Small intestine (tissue), 7 donors: ENCODE data around the gene GALNT7. TPM values are rescaled to one million over a fixed set of nuclear protein-coding genes. Genes with fewer than 3 reads are reported as not detected.
A peak's percentile ranks its signal among the peaks of the same experiment; 100 is the strongest.

Source experiments
- DNase-seq, 2 donors: peaks; one replicate each; pipeline versions ENCODE4 v3.0.0 to v3.0.0-alpha.2; 2013
- FAIRE-seq: peaks from 2 replicates; lab custom pipeline; 2012; peaks lifted over from hg19 to GRCh38; lab: Jason Lieb, UNC
- H3K27ac ChIP-seq, 3 donors: one replicate each; pipeline ENCODE4 v1.5.1; 2013; ENCODE audit warnings: low read length in 2 of 3, mild to moderate bottlenecking in 2 of 3, control low read depth in 1 of 3, inconsistent platforms in 1 of 3, low read depth in 1 of 3, moderate library complexity in 1 of 3
- H3K27me3 ChIP-seq, 3 donors: one replicate each; pipeline ENCODE4 v1.6.1; 2013; ENCODE audit warnings: low read length in 3 of 3, inconsistent platforms in 1 of 3; ENCODE audit not compliant: control insufficient read depth in 3 of 3, insufficient read depth in 3 of 3
- H3K36me3 ChIP-seq, 3 donors: one replicate each; pipeline ENCODE4 v1.6.1; 2013; ENCODE audit warnings: low read length in 3 of 3, inconsistent platforms in 1 of 3, low read depth in 1 of 3, mild to moderate bottlenecking in 1 of 3, moderate library complexity in 1 of 3; ENCODE audit not compliant: control insufficient read depth in 3 of 3, insufficient read depth in 2 of 3
- H3K4me1 ChIP-seq, 3 donors: one replicate each; pipeline ENCODE4 v1.6.1; 2013; ENCODE audit warnings: low read length in 2 of 3, inconsistent platforms in 1 of 3, low read depth in 1 of 3, mild to moderate bottlenecking in 1 of 3, moderate library complexity in 1 of 3; ENCODE audit not compliant: control insufficient read depth in 3 of 3, insufficient read depth in 2 of 3
- H3K4me3 ChIP-seq, 3 donors: one replicate each; pipeline ENCODE4 v1.5.1; 2013; ENCODE audit warnings: low read length in 3 of 3, control low read depth in 1 of 3, inconsistent platforms in 1 of 3, low read depth in 1 of 3, mild to moderate bottlenecking in 1 of 3, moderate library complexity in 1 of 3
- H3K9me3 ChIP-seq, 2 donors: one replicate each; pipeline ENCODE4 v1.6.1; 2013; ENCODE audit warnings: low read depth in 1 of 2, low read length in 1 of 2; ENCODE audit not compliant: control insufficient read depth in 2 of 2, insufficient read depth in 1 of 2
- WGBS, 3 donors: extraction: QIAGEN DNeasy Blood & Tissue Kit; methylation state at CpG; one replicate each; pipeline ENCODE4 v1.1.7; 2013; 5-methylcytosine and 5-hydroxymethylcytosine counted together
- polyA plus RNA-seq, 4 donors: library from polyadenylated mRNA; stranded (reverse) in 3 of 4; unstranded in 1 of 4; fragments of 200-250 nt in 3 of 4; fragments of 120-200 nt in 1 of 4; gene quantifications; one replicate each; pipeline versions ENCODE4 v1.2.1 to v1.2.3, GENCODE V29; 2013
- donor health status: healthy with polysubstance abuse.
- donor health status: control.
- donor health status: control.
- donor health status: Bipolar disorder and iron deficiency.
- donor health status: healthy.

The GALNT7 gene
- polyA plus RNA-seq, 4 donors = 10.0 to 58.4 (median 19.5) TPM

DNA sequence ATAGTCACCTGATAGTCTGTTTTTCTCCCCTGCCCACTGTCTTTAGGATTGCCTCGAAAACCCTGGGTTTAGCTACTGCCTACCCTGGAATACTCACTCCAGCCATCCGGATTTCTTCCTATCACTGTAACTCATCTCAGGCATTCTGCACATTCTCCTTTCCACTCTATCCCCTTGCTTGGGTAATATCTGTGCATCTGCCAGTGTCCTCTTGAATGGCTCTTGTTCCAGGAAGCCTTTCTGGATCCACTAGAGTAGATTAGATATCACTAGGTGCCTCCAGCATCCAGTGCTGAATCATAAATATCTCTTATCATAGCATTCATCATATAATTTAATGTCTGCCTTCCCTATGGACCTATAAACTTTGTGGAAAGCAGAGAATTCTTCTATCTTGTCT lies 17.1 kb upstream of the GALNT7 start:
- H3K36me3 ChIP-seq = no peaks in the 10 kb centered on the region
- H3K4me3 ChIP-seq = no peak overlapping the region
- 82 to 90% (median 88%) methylated on average over 2 of the region's 2 CpGs for WGBS, 3 donors
- DNase-seq = no peak
- no peaks in the 10 kb centered on the region for H3K9me3 ChIP-seq
- peaks cover 0 to 6% (median 0%) of the 10 kb centered on the region in 3 donors for H3K4me1 ChIP-seq
- no peaks in the 10 kb centered on the region for H3K27me3 ChIP-seq
- no peak overlapping the region for H3K27ac ChIP-seq
- no peak for FAIRE-seq

DNA sequence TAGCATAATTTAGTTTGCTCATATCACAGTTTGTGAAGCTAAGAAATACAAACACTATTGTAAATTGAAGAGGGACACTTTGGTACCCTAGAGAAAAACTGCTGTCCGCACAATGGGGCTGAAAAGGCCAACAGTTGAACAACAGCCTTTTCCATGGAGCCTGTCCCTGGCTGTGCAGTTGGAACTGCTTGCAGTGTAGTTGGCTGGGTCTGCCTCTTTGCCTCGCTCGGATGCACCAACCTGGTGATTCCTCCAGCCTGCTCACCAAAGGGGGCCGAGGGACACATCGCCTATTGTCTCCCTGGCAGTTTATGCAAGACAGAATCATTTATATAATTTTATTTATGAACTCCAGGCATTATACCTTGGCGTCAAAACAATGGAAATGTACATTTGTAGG lies 16.5 kb upstream of the GALNT7 start:
- no peak for FAIRE-seq
- H3K9me3 ChIP-seq = no peaks in the 10 kb centered on the region
- no peak overlapping the region for H3K27ac ChIP-seq
- H3K36me3 ChIP-seq = no peaks in the 10 kb centered on the region
- H3K4me3 ChIP-seq = no peak overlapping the region
- no peak for DNase-seq
- 95 to 98% (median 96%) methylated on average over 6 of the region's 6 CpGs for WGBS, 3 donors
- H3K27me3 ChIP-seq = no peaks in the 10 kb centered on the region
- H3K4me1 ChIP-seq = peaks cover 0 to 6% (median 0%) of the 10 kb centered on the region in 3 donors

DNA sequence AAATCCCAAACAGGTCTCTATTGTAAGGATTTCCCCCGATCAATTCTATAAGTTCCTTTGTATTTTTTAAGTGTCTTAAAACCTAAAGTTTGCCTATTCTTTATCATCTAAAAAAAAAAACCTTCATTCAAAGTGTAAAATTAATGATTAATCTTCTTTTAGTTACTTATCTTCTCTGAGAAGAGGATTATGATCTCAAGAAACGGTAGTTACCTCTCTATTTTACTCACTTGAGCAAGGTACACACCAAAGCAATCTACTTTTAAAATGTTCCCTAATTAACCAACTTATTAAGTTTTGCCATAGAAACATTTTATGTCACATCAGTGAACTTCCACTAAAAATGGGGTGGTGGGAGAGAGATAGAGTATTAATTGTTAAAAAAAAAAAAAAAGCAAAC lies 15.2 kb upstream of the GALNT7 start:
- WGBS, 3 donors = 23 to 57% (median 33%) methylated on average over 2 of the region's 2 CpGs
- Histone ChIP-seq H3K4me3 (no peak overlapping the region), H3K27me3 (no peaks in the 10 kb centered on the region), H3K4me1 (peaks cover 0 to 6% (median 0%) of the 10 kb centered on the region in 3 donors), H3K27ac (peak overlapping the region in 1 of 3 donors; percentile 18), H3K9me3 (no peaks in the 10 kb centered on the region), H3K36me3 (no peaks in the 10 kb centered on the region)
- FAIRE-seq (no peak), DNase-seq (peak in 1 of 2 donors; percentile 17)

DNA sequence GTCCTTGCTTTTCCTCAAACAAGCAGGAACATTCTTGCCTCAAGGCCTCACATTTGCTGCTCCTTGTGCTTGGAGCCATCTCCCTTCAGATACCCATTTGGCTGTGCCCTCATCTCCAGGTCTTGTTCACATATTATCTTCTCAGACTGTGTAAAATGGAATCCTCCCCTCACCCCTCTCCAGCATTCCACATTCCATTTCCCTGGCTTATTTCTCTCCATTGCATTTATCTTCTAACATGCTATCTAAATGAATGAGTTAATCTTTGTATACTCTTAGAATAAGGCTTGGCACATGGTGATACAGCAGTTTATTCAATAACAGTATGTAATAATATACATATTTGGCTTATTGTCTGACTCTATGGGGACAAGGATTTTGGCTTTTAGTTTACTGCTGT lies 8.8 kb upstream of the GALNT7 start:
- Histone ChIP-seq H3K4me1 (no peaks in the 10 kb centered on the region), H3K36me3 (peaks cover 0 to 2% (median 0%) of the 10 kb centered on the region in 3 donors), H3K4me3 (no peak overlapping the region), H3K27me3 (no peaks in the 10 kb centered on the region), H3K27ac (no peak overlapping the region), H3K9me3 (no peaks in the 10 kb centered on the region)
- no peak for DNase-seq
- FAIRE-seq = no peak

DNA sequence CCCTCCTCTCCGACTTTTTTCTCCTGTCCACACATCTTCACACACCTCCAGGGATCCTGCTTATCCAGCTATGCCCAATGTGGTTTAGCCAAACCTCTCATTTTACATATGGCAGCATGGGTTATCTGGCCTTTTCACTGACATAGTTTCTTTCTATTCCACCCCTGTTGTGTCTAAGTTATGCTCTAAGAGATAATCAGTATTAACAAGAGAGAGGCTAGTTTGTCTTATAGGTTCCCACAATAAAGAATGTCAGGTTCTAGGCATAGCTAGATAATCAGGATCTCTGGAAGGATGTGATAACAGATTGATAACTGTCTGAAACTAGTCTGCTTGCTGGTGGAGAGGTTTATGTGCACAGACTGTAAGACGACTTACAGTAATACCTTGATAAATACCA lies 7.7 kb upstream of the GALNT7 start:
- Histone ChIP-seq H3K4me1 (no peaks in the 10 kb centered on the region), H3K27ac (no peak overlapping the region), H3K27me3 (no peaks in the 10 kb centered on the region), H3K9me3 (no peaks in the 10 kb centered on the region), H3K36me3 (peaks cover 0 to 2% (median 0%) of the 10 kb centered on the region in 3 donors), H3K4me3 (no peak overlapping the region)
- 92 to 94% (median 93%) methylated on average over 2 of the region's 2 CpGs for whole genome bisulfite sequencing, 3 donors
- FAIRE-seq (no peak), DNase-seq (no peak)

DNA sequence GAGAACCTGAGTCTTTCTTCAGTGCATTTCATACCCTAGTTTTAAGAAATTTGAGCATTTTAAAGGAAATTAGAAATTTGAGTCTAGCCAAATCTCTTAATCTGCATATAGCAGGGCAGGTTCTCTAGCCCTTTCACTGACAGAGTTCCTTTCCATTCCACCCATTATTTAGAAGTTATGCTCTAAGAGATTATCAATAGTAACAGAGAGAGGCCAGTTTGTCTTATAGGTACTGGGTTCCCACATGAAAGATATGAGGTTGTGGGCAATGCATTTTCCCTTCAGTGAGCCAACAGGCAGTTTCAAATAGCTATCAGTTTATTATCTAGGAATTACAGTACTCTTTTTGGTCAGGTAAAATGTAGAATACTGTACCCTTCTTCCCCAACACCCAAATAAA lies 7.3 kb upstream of the GALNT7 start:
- Histone ChIP-seq H3K27me3 (no peaks in the 10 kb centered on the region), H3K36me3 (peaks cover 0 to 2% (median 0%) of the 10 kb centered on the region in 3 donors), H3K9me3 (no peaks in the 10 kb centered on the region), H3K4me1 (no peaks in the 10 kb centered on the region), H3K4me3 (no peak overlapping the region), H3K27ac (no peak overlapping the region)
- no peak for FAIRE-seq
- DNase-seq = no peak

DNA sequence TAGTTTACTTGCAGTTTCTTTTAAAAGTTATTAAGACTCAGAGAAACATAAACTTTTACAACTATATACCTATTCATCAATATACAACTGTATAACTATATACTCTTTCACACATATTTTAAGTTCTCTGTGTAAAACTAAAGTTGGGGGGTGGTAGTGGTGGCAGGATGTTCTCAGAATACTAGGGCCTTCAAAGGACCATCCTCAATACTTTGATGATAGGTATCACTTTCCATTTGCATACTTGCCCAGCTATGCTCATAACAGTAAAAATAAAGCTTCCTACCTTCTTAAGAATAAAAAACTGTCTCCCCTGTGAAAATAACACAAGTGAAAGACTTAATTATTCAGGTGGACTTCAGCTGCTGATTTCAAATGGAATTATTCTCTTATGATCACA lies 2.9 kb upstream of the GALNT7 start:
- Histone ChIP-seq H3K4me1 (peaks cover 0 to 3% (median 0%) of the 10 kb centered on the region in 3 donors), H3K27me3 (no peaks in the 10 kb centered on the region), H3K36me3 (peaks cover 0 to 2% (median 0%) of the 10 kb centered on the region in 3 donors), H3K4me3 (no peak overlapping the region), H3K27ac (no peak overlapping the region), H3K9me3 (no peaks in the 10 kb centered on the region)
- FAIRE-seq (no peak), DNase-seq (no peak)

DNA sequence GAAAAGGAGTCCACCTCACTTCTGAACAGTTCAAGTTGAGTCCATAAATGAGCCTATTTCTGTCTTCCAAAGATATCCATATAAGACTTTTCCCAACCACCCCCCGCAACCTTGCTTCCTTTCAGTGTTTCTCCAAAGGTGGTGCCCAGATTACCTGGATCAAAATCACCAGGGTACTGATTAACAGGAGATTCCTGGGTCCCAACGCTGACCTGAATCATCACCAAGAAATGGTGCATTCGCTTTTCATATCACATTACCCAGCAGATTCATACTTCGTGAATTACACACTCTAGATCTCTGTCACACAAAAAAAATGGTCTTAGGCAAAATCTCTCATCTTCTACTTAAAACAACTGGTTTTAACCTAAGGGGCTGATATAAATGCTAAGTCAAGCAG lies 2.1 kb upstream of the GALNT7 start:
- no peak overlapping the region for H3K27ac ChIP-seq
- no peak for DNase-seq
- 89 to 92% (median 90%) methylated on average over 4 of the region's 4 CpGs for WGBS, 3 donors
- FAIRE-seq = no peak
- H3K4me1 ChIP-seq = peaks cover 3% of the 10 kb centered on the region in 3 donors
- no peaks in the 10 kb centered on the region for H3K9me3 ChIP-seq
- H3K36me3 ChIP-seq = peaks cover 0 to 2% (median 0%) of the 10 kb centered on the region in 3 donors
- no peak overlapping the region for H3K4me3 ChIP-seq
- H3K27me3 ChIP-seq = no peaks in the 10 kb centered on the region

DNA sequence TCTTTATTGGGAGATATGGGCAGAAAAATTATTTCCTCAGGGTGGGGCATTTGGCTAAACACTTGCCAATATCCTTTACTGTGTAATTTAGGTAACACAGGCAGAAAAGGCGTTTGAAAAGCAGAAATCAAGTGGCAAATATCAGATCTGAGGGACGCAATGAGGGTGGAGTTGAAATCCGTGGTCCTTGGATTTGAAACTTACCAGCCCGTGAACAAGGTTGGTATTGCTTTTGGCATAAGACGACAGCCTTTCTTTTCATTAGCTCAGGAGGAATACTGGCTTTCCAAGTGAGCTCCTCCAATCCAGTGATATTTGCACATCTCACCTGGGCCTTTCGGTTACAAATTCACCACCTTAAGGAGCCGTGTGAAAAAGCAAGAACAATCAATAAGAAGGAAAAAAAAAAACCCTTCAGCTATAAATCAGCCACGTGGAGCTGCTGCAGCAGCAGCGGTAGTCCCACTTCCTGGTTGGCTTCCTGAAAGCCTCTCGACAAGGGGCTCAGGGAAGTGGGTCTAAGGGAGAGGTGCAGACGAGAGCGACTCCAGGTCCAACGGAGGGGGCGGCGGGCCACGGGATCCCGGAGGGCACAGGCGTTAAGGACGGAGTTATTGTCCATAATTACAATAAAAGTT lies 734 bp upstream of the GALNT7 start:
- peaks cover 3 to 8% (median 5%) of the 10 kb centered on the region in 3 donors for H3K4me1 ChIP-seq
- peaks cover 0 to 2% (median 0%) of the 10 kb centered on the region in 3 donors for H3K36me3 ChIP-seq
- no peaks in the 10 kb centered on the region for H3K27me3 ChIP-seq
- DNase-seq (peak; percentile 85 to 89), FAIRE-seq (no peak)
- H3K4me3 ChIP-seq = peak overlapping the region; percentile 56 to 98 (median 91)
- H3K27ac ChIP-seq = peak overlapping the region; percentile 84 to 93 (median 89)
- H3K9me3 ChIP-seq = no peaks in the 10 kb centered on the region
- 0 to 4% (median 2%) methylated on average over 19 of the region's 19 CpGs for WGBS, 3 donors
